GM18505 (cell line): Measurements from ENCODE around the gene DLG2.

Source experiments
- ATAC-seq: cut with Tn5 transposase; IDR thresholded peaks from one replicate; pipeline ENCODE4 v1.9.1; 2021; ENCODE audit not compliant: unreplicated experiment
- POLR2A ChIP-seq: IDR thresholded peaks from 4 replicates; pipeline ENCODE4 v1.6.1; 2011; ENCODE audit warnings: borderline replicate concordance; ENCODE audit not compliant: insufficient read depth, insufficient read length; ENCODE audit errors: extremely low read depth

Gene DLG2

DNA sequence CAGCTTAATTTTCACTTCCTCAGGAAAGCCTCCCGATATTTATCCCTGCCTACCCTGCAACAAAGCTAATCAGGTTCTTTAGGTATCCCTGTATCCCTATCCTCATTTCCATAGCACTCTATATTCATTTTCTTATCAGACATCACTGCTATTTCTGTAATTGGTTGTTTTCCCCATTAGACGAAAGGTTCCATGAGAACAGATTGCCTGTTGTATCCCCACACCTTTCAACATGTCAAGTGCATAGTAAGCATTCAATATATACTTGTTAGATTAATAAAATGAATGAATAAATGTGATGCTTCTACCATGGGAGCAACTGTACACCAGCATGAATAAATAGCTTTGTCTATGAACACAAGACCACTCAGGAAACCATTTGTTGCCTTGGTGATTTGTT, 499.8 kb downstream of the DLG2 start:
- ATAC-seq = no peak

DNA sequence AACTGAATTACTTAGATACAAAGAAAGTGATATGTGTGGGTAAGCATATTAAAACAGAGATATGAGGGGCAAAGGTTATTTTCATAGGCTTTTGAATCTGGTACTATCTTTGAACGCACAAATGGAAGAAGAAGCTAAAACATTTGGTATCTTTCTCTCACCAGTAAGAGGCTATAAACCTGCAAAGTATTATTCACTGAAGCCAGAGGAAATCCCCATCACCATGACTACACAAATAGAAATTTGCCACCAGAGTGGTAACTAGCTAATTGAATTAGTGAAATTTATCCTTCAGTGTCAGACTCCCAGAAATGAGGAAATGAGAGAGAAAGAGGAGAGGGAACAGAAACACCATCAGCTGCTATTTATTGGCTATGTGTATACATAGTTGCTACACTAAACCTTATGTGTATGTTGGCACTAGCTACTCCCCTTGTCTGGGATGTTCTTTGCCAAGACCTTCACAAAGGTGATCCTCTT, 503.4 kb downstream of the DLG2 start:
- peak; percentile 94 for ATAC-seq
- no peak for TF ChIP-seq POLR2A

More for the DNA sequence above, 499.8 kb downstream of the DLG2 start:
- no peak for TF ChIP-seq POLR2A

DNA sequence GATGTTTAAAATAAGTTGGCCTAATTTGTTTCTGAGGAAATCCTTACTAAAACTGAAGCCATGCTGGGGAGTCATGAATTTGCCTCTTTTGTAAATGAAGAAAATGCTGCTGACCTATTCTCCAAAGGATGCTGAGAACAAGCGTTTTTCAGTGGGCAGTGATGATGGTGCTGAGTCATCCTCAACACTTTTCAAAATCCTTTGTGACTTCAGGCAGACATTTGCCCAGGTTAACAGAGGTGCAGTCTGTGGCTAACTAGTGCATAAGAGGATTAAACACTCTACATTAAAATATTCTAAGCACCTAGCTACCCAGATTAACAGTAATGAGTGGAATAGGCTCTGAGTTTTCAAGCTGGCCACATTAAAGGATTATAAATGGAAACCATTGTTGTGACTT, 509.0 kb downstream of the DLG2 start:
- ATAC-seq = no peak
- TF ChIP-seq POLR2A = no peak

DNA sequence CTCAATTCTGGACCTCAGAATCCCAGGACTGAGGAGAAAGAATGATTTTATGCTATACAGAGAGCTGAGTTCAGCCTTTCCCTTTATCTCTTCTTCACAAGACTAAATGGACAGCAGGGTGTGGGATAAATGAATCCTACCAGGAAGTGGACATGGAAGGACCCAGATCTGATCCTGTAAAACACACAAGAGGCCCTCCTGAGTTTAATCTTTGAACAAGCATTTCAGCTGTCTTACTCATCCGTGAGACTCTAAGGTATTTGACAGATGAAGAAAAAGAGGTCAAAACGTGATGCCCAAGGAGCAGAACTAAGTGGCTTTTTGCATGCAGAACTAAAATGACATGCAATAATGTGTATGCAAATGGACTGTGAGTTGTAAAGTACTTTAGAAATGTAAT, 511.3 kb downstream of the DLG2 start:
- ATAC-seq = no peak
- no peak for TF ChIP-seq POLR2A

DNA sequence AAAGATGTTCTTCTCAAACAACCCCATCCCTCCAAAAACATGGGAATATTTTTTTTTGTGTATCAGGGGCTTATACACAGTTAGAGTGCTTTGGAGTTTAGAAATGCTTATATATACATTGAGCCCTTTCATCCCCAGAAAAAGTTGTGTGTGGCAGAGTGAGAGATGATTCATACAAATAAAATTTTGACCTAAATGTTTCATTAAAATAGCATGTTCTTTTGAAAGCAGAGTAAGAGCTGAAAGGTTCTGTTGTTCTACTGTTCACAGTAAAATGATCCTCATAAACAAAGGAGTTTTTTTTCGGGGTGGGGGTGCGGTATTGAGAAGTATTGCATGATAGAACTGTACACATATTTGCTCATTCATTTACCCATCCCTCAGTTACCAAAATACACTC, 512.4 kb downstream of the DLG2 start:
- no peak for TF ChIP-seq POLR2A
- no peak for ATAC-seq

DNA sequence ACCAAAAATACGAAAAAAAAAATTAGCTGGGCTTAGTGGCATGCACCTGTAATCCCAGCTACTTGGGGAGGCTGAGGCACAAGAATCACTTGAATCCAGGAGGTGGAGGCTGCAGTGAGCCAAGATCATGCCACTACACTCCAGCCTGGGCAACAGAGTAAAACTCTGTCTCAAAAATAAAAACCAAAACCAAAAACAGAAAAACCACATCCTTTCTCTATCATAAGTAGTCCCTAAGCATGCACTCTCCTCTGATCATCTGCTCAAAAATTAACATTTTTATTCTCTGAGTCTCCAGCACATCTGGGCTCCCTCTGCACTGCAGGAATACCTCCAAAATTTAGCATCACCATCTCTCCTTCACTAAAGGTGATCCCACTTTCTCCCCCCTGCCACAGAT, 516.9 kb downstream of the DLG2 start:
- peak; percentile 92 for ATAC-seq

DNA sequence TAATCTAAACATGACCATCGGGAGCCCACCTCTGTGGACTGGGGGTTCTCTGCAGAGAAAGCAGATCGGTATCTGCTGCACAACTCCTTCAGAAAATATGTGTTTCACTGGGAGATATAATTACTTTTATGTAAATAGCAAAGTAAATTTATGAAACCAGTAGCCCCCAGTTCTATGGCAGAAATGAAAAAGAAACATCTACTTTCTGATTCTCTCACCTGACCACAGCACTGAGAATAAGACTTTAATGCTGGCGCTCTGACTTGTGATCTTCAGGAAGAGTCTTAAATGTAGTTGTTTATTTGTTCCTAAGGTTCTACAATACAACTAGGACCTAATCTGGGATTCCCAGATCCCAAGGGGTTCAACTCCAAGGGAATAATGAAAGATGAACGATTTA, 518.0 kb downstream of the DLG2 start:
- ATAC-seq = peak; percentile 64
- no peak for TF ChIP-seq POLR2A

DNA sequence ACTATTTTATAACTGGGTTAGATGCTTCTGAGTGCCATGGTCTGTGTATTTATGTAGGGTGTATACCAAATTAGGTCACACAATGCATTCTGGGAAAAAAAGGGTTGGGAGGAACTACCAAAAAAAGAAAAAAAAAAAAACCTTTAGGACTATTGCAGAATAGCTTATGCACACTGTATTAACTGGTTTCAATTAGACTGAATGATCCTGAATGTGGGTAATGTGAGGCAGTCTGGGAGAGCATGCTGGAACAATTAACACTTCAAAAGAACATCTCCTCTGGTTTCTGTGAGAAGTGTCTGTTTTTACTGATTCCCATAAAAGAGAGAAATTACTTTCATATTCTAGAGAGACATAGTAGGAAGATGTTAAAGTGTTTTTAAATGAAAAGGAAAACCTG, 521.3 kb downstream of the DLG2 start:
- no peak for TF ChIP-seq POLR2A
- no peak for ATAC-seq

DNA sequence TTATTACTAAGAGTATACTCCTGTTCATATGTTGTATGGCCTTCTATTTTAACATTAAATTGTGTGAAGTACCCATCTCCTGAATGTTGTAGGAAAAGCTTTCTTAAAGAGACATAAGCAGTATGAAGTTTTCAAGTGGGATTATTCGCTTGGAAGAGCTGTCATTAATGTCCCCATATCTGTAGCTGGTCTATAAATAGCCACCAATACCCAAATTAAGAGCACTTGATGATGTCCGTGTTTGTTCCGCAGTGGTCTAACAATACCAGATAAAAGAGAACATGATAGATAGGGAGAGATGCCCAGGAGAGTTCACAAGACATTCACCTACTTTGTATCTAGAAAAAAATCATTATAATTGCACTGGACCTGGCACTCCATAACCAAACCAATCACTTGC, 527.6 kb downstream of the DLG2 start:
- ATAC-seq = no peak
- no peak for TF ChIP-seq POLR2A

DNA sequence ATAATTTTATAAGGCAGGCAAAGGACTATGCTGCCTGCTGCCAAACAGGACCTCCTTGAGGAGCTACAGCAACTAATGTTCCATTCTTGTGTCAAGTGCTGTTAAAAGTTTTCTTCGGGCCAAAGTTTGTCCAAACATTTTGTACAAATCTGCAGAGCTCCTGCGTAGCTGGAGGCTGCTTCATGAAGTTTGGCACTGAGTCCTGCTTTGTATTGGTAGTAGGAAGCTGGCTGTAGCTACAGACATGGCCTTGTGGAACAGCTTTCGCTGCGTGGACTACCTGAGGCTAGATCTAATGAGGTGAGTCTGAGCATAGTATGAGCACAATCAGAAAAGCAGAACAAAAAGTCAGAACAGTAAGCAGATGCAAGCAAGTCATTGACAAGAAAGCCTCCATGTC, 528.1 kb downstream of the DLG2 start:
- no peak for TF ChIP-seq POLR2A
- ATAC-seq = no peak

DNA sequence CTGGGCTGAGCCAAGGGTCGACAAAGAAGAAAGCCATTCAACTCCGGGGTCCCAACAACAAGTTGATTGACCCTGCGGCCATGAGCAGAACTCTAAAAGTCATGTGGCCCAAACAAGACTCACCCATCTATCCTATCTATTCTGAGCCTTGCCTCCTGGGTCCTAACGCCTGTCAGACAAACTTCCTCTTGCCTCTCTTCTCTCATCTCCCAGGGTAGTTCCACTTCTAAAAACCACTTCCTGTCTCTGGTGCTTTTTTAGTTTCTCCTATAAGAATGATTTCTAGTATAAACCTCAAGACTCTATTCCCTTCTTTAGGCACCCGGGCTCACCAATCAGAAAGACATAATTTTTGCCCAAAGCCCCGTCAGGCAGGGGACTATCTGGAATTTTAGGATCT, 530.2 kb downstream of the DLG2 start:
- TF ChIP-seq POLR2A = no peak
- no peak for ATAC-seq

DNA sequence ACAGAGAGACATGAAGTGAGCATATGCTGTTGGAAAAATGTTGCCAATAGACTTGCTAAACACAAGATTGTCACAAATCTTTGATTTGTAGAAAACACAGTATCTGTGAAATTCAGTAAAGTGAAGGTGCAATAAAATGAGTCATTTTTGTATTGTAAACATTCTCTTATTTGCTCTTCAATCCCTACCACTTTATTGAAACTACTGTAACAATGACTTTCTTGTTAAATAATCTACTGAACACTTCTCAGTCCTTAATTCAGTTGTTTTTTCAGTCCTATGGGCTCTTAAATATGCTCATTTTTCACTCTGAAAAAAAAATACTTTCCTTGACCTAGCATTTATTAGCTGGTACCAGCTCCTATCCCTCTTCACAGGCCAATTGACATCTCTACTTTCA, 531.9 kb downstream of the DLG2 start:
- TF ChIP-seq POLR2A = no peak
- ATAC-seq = no peak

DNA sequence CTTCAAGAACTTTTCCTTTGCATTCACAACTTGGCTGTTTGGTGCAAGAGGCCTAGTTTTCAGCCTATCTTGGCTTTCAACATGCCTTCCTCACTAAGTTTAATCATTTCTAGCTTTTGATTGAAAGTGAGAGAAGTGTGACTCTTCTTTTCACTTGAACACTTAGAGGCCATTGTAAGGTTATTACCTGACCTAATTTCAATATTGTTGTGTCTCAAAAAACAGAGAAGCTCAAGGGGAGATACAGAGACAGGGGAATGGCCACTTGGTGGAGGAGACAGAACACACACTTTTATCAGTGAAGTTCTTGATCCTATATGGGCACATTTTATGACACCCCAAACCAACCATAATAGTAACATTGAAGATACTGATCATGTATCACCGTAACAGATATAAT, 532.3 kb downstream of the DLG2 start:
- ATAC-seq = no peak
- TF ChIP-seq POLR2A = no peak

DNA sequence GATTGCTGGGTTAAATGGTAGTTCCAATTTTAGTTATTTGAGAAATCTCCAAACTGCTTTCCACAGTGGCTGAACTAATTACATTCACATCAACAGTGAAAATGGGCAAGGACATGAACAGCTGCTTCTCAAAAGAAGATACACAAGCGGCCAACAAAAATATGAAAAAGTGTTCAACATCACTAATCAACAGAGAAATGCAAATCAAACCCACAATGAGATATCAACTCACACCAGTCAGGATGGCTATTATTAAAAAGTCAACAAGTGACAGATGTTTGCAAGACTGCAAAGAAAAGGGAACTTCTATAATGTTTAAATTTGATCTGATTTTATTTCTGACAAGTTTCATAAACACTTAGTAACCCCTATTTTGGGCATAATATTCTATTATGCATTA, 537.5 kb downstream of the DLG2 start:
- ATAC-seq = peak; percentile 48
- TF ChIP-seq POLR2A = no peak

DNA sequence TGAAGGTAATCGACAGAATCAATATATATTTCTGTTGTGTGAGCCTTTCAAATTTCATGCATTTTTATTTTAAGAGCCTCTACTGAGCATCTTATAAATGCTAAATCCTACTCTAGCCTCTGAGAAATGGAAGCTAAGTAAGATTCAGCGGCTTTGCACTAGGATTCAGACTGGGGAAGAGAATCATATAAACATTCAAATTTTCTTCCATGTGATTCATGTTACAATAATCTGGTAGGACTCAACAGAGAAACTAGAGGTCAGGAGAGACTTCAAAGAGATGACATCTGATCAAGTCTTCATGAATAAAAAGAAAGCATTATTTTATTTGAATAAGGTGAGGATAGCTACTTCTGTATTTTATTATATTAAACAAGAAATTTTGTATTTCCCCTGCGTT, 538.9 kb downstream of the DLG2 start:
- TF ChIP-seq POLR2A = no peak

More for the DNA sequence above, 538.9 kb downstream of the DLG2 start:
- no peak for ATAC-seq
